ENCODE measurements around the gene SLC34A3.

The SLC34A3 gene

DNA sequence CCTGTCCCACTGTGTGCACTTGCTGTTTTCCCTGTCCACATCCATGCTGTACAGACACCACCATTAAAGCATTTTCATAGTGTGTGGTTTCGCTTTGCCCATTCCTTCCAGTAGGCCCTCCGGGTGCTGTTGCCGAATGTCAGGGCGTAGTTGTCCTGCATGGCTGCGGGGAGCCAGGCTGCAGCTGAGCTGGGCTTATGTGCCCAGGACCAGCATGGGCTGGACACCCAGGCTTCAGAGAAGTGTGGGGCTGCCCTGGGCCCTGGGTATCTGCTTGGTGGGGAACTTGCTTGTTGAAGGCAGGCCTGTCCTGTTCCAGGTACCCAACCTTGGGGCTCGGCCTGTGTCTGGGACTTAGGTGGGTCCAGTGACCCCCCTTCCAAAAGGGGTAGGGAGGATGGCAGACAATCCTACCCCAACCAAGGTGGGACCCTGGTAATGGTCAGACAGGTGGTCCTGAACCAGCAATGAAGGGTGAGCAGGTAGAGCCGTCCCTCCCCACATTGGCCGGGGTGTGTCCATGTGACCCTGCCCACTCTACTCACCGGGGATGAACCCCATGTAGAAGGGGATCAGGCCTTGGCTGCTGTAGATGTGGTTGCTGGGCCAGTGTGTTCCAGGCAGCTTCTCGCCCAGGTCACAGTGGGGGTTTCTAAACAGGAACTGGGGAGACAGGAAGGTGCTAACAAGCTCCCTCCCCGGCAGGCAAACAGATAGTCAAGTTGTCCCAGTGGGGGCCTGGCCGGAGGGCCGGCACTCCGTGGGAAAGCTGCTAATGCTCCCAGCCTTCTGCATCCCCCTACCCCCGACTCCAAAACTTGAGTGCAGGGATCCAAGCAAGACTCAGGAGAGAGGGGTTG lies 13.2 kb downstream of the SLC34A3 start:
- DNase-seq = no peak

DNA sequence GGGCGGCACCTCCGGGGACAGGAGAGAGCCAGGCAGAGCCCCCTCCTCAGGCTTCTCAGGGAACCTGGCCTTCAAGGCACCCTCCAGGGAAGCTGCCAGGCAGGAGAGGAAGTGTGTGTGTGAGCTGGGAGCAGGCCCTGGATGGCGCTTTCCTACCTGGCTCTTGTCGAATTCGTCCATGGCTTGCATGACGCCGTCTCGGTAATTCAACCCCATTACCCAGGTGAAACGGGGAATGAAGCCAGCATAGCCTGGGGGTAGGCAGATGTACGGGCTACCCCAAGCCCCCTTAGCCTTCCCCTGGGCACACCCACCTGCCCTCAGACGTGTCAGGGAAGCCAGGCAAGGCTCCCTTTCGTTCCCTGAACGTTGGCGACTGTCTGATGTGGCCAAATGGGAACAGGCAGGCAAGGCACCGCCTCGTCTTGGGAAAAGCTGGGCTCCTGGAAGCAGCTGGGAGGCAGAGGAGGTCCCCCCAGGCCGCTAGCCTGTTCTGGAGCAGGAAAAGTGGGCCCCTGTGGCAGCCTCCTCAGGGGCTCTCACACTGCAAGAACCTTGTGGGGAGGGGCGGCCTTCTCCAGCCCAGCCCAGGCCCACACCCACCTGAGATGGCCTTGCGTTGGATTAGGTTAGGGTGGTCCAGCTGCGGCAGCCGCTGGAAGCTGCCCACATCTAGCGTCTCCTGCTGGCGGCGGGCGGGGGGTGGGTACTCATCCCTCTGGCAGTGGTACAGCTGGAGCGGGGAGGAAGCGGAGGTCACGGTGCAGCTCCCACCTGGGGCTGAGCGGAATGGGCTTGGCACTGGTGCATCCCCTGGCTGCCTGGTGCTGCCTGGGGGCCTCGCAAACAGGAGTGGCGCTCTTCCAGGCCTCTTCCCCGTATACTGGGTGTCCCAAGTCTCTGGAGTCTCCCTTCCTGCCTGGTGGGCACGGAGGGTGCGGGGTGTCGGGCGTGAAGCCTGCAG lies 14.1 kb downstream of the SLC34A3 start:
- no peak for DNase-seq

DNA sequence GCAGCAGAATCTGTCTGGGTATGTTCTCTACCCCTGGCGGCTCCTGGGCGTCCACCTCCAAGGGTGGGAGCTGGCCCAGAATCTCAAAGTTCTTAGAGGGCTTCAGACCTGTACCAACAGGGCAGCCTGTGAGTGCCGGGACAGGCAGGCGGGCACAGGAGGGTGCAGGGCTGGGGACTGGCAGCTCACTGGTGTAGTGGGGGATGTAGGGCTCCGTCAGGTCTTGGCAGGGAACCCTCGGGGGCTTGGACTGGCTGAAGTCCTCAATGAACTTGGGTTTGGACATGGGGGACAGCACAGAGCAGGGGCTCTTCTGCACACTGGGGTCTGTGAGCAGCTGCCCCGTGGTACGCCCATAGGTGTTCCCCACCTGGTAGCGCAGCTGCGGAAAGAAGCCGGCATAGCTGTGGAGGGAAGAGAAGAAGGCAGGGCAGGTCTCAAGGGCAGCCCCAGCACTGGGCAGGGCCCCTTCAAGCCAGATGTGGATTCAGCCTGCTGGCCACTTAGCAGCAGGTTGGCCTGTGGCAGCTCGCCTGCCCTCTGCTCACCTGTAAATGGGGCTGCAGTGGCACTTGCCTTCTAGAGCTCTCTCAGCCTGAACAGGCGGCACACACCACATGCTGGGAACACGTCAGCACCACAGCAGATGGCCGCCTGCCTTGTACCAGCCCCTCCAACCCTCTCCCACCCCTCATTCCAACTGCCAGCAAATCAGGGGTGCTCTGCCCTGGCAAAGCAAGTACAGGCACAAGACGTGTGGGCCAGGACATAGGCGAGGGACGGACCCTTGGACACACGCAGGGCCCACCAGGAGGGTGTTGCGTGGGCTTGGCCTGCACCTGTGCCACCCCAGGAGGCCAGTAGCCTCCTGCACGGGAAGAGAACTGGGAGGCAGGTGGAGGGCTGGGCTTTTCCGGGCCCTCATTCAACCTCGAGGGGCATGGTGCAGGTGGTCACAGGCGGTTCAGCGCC lies 15.0 kb downstream of the SLC34A3 start:
- peak; percentile 69 to 88 for DNase-seq

DNA sequence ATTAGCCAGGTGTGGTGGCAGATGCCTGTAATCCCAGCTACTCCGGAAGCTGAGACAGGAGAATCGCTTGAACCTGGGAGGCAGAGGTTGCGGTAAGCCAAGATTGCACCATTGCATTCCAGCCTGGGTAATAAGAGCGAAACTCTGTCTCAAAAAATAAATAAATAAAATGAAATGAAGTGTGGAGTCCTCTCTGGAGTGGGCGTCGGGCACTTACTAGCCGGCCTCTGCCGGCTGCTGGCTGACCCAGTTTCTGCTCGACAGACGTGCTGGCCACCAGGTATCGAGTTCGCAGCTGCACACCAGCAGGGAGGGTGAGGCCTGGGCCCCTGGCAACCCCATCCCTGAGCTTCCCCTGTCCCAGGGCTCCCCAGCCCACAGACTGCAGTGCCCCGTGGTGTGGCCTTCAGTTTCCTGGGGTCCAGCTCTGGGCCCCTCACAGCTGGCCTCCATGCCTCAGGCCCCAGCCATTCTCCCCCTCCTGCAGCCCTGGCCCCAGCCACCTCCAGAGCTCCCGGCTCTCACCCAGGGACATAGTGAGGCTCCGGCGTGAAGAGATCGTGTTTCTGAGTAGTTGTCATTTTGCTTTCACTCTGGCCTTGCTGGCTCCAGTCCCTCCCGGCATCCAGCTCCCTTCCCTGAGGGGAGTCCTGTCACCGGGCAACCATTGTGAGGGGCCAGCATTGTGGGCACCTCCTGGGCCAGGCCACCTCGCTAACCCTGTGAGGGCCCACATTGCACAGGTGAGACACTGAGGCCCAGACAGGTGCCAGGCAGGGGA lies 16.6 kb downstream of the SLC34A3 start:
- DNase-seq = no peak

DNA sequence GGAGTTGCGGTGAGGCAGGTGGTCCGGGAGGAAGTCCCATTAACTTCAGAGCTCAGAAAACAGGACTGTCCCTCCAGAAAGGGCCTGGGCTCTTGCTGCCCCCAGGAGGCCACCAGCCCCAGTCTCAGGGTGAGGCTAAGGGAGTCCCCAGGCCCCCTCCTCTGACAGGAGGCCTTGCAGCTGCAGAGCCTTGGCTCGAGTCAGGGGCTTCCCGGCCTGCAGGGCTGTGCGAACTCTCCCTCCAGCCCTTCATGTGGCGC lies 17.1 kb downstream of the SLC34A3 start:
- no peak for DNase-seq

DNA sequence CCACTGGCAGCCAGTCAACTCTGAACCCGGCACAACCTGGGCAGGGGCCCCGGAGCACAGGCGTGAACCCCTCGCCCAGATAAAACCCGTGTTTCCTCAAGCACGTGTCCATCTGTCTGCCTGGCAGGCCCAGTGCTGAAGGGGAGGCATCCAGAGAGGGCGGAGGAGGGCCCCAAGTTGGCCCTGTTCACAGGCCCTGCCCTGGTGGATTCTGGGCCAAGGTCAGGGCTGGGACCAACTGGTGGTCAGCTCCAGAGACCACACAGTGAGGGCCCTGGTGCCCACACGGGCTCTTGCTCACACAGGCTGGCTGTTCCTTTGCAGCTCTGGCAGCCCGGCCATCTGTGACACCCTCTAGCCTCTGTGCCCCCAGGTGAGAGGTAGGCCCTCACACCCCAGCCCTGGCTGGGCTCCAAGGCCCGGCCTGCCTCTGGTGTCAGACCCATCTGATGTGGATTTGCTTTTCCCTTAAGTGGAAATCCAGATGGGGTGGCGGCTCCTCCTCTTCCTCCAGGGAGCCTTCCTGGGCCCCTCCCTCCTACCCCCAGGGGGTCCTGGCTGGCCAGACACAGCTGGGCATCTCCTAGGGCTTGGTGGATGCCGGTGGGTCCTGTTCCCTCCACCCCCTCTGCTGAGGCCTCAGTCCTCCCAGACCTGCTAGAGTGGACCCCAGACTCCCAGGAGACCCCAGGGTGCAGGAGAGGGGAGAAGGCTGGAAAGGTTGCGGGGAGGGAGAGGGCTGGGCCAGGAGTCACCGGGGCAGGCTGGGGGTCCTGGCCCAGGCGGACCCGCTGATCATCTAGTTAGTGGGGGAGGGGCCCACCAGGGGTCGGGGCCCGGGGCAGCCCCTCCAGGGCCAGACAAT lies 19.9 kb downstream of the SLC34A3 start:
- DNase-seq = peak; percentile 63 to 79

DNA sequence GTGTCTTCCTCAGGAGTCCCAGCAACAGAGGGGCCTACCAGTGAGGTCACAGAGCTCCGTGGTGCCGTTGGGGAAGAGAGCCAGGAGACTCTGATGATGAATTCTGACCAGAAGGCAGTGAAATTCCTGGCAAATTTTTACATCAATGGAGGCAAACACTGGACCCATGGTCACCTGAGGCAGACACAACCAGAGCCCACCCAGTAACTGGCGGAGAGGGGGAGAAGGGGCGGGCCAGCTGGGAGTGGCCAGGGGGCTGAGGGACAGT lies 20.4 kb downstream of the SLC34A3 start, which contains the start of gene STPG3:
Gene STPG3, plus strand, starts transcription at position 93 of the 268 bp plus-strand sequence. Its CDS starts 1 bp downstream, at position 94.
- no peak for DNase-seq

DNA sequence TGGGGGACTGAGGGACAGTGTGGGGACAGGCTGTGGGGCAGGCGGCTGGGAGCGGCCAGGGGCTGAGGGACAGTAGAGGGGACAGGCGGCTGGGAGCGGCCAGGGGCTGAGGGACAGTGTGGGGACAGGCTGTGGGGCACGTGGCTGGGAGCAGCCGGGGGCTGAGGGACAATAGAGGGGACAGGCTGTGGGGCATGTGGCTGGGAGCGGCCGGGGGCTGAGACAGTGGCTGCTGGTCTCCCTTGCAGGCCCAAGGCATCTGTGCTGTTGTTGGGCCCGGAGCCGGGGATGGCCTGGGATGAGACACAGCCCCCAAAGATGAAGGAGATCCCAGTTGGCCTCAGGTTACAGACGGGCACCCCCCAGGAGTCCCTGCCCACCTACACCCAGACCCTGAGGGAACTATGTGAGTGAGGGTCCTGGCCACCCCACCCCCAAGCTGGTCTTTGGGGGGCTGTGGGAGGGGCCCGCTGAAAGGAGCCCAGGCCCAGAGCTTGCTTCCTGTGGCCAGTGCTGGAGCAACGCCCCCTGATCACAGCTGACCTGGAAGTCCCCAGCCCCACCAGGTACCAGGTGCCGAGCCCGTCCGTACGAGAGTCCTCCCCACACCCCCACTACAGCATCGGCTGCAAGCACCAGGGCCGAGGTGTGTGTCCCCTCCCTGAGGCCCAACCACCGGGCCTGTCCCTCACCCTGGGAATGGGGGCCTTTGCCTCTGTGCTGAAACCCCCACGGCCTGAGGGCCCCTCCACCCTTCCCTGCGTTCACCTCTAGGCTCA lies 21.0 kb downstream of the SLC34A3 start:
- no peak for DNase-seq

DNA sequence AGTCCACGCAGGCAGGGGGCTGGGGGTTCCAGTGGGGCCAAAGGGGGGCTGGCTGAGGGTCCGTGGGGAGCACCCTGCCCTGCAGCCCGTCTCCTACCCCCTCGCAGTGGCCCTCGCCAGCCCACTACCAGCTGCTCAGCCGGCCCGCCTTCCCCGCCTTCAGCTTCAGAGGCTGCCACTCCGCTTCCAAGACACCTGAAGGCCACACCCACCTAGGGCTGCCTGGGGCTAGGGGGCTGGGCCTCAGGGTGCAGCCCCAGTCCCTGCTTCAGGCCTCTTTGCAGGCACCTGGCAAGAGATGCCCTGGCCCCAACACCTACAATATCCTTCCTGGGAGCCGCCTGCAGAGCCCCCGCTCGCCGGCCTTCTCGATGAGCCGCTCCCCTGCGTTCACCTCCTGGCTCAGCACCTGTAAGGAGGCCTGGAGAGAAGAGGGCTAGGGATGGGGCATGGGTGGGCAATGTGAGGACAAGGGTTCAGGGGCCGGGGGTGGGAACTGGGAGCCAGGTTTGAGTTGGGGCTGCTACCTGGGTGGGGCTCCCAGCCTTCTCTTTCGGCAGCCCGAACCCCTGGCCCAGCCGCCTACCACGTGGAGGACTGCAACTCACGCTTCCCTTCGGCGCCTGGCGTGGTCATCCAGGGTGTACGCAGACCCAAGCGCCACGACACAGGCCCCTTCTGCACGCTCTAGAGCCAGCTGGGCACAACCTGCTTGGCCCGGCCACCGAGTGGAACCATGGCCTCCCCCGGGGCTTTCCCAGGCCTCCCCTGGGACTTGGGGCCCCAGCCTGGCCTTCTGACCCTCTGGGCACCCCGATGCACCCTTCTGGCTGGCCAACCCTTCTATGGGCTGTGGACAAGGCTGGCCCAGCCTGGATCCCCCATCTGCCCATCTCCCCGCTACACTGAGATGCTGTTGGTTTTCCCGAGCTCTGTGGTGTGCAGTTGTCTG lies 22.1 kb downstream of the SLC34A3 start:
- no peak for DNase-seq

DNA sequence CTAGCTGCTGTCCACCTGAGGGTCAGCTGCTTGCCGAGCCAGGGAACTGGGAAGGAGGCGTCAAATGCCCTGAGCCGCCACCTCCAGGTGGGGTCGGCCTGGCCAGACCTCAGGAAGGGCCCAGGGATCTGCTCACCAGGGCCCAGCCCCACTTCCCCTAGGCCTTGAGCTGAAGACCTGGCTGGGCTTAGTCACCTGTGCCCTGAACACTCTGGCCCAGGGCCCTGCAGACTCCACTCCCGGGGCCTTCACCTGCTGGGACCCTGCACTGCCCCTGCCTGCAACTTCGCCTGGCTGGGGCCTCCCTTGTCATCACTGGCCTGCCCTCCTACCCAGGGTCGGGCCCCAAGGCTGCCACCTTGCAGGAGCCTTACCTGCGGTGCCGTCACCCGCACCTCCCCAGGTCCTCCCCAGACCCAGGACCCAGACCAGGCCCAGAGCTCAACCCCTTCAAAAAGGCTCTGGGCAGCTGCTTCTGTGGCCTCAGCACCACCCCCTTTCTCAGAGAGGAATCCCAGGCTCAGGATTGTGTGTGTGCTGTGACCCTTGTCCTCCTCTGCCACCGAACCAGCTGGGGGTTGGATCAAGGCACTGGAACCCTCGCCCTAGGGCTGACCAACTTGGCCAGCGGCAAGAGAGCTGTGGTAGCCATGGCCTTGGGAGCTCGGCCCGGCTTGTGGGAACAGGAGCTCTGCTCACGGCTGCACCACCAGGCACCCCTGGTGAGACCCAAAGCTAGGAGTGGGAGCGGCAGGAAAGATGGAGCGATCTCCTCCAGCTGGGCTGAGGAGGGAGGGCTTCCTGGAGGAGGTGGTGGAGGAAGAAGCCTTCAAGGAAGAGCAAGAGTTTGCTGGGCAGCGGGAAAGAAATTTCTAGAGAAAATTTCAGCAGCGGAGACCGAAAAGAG lies 23.3 kb downstream of the SLC34A3 start:
- DNase-seq = no peak

DNA sequence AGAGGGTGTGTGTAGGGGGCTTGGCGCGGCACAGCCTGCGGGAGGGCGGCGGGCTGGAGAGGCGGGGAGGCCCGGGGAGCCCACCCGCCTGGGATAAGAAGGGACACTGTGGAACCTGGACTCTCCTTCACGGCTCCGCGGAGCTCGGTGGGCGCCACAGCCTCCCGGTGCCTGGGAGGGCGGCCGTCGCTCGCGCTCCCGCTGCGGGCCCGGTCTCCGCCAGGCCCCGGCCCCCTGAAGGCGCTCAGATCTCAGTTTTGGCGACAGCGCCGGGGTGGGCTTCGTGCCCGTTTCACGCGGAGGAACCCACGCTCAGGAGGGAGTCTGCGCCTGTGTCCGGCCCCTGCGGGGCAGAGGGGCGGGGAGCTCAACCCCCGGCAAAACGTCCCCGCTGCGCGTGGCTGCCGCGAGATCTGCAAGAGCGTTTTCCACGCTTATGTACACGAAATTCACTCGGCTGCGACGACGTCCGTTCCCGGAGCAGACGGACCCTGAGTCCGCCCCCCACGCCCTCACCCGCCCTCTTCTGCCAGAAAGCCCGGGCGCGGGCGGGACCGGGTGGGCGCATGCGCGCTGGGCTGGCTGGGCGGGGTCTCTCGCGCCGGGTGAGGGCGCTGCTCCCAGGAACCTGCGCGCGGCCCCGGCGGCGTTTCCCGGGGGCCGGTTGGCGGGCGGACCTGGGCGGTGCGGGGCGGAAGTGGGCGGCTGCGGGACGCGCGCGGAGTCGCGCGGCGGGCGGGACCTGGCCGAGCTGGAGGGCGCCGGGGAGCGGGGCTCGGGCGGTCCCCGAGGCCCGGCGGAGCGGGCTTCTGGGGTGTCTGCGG lies 24.1 kb downstream of the SLC34A3 start, which contains the start of gene NELFB:
Gene NELFB, plus strand, starts transcription at position 704 of the 824 bp plus-strand sequence.
- peak; percentile 77 to 89 for DNase-seq

DNA sequence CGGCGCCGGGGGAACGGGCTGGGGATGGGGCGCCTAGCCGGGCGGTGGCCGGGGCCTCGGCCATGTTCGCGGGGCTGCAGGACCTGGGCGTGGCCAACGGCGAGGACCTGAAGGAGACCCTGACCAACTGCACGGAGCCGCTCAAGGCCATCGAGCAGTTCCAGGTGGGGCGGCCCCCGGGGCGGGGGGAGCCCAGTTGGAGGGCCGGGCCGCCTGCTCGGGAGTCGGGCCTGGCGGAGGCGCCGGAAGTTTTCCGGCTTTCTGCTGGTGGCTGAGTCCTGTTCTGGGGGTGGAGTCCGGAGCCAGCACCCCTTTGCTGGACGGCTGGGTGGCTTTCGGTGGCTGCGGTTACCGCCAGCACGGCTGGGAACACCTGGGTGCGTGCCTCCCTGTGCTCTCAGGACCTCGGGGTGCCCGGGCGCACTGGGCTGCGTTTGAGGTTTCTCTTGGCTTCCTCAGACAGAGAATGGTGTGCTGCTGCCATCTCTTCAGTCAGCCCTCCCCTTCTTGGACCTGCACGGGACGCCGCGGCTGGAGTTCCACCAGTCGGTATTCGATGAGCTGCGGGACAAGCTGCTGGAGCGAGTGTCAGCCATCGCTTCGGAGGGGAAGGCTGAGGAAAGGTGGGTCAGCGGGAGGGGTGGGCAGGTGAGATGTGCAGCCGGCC lies 24.9 kb downstream of the SLC34A3 start:
- peak in 1 of 2 experiments; percentile 69 for DNase-seq

DNA sequence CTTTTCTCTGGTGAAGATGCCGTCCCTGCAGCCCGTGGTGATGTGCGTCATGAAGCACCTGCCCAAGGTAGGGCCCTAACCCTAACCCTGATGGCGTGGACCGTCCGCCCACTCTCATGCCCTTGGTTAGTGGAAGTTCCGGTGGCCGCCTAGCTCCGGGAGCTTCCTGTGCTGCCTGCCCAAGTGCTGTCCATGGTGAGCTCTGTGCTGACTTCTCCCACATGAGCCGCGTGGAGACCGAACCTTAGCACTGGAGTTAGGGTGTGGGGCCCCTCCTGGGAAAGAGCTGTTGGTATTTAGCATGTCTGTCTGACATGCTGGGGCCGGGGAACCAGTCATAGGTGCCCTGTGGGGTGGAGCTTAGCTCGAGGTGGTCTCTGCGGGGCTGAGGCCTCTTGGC lies 25.7 kb downstream of the SLC34A3 start:
- no peak for DNase-seq

DNA sequence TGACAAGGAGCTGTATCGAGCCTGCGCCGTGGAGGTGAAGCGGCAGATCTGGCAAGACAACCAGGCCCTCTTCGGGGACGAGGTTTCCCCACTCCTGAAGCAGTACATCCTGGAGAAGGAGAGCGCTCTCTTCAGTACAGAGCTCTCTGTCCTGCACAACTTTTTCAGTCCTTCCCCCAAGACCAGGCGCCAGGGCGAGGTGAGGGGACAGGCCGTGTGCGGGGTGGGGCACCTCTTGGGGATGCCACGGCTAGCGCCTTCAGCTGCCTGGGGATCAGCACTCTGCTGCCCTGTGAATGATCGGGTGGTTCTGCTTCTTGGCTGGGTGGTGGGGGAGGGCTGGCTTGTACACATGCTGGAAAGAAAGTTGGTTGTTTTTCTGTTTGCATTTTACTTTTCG lies 26.2 kb downstream of the SLC34A3 start:
- no peak for DNase-seq

DNA sequence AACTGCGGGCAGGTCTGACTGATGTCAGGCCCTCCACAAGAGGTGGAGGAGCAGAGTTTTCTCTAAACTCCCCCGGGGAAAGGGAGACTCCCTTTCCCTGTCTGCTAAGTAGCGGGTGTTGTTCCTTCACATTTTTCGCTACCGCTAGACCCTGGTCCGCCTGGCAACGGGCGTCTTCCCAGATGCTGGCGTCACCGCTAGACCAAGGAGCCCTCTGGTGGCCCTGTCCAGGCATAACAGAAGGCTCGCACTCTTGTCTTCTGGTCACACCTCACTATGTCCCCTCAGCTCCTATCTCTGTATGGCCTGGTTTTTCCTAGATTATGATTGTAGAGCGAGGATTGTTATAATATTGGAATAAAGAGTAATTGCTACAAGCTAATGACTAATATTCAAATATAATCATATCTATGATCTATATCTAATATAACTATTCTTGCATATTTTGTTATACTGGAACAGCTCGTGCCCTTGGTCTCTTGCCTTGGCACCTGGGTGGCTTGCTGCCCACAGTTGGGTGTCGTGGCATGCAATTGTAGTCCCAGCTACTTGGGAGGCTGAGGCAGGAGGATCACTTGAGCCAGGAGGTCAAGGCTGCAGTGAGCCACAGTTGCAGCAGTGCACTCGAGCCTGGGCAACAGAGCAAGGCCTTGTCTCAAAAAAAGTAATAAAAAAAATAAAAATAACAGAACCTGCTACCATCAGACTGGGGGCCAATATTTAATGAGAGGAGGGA lies 31.6 kb downstream of the SLC34A3 start:
- DNase-seq = peak in 1 of 2 experiments; percentile 47

DNA sequence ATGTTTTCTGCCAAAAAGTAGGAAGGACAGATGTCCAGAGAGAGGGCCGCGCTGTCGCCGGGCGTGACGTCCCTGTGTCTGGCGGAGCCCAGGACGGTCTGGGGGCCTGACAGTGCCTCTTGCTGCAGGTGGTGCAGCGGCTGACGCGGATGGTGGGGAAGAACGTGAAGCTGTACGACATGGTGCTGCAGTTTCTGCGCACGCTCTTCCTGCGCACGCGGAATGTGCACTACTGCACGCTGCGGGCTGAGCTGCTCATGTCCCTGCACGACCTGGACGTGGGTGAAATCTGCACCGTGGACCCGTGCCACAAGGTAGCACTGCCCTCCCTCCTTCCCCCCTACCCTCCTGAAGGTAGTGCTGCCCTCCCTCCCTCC lies 32.2 kb downstream of the SLC34A3 start:
- no peak for DNase-seq
